ENCODE results near the gene FGD5. TPM values are rescaled to one million over a fixed set of nuclear protein-coding genes. Genes with fewer than 3 reads are reported as not detected.

The FGD5 gene
- total and polyA plus RNA-seq, 2 donors (not counting 1 experiment from before 2014, with no cell fraction given) = 0.03 to 0.50 TPM

DNA sequence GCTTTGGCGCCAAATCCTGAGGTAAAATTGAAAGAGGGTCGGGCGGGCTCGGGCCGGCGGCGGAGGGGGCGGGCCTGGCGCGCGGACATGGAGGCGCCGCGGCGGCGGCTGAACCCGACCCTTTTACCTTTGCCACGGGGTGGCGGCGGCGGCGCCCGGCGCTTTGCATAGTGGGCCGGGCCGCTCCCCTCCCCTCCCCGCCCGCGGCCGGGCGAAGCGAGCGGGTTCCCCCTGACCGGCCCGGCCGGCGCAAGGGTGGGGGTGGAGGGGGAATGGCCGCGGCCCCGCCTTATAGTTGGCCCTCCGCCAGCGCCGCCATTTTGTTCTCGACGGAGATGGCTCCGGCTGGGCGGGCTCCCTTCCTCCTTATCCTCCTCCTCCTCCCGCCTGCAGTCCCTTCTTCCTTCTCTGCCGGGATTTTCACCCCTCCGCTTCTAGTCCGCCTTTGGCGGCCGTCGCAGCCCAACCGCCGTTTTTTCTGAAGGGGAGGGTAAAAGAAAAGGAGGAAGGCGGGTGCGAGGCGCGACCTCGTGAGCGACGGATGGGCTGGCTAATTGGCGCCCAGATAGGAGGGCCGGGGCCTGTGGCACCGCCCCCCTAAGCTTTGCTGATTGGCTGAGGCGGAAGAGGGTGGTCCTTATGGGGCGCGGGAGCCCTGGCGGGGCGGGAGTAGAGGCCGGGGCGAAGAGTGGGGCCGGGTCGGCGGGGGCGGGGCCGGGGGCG lies 129.3 kb downstream of the FGD5 start:
- Histone ChIP-seq H3K9me3 (ENCODE audit: control insufficient read depth, insufficient read depth, low read depth, low read length) (no peaks in the 10 kb centered on the region), H3K4me2 (ENCODE audit: extremely low read depth, insufficient read depth, low read length) (peak overlapping the region; percentile 16), H3K4me3 (replicated peaks in 1 of 4; ENCODE audit: control extremely low read depth in 1 of 4, insufficient read depth in 1 of 4, low read depth in 3 of 4, low read length in 4 of 4) (peak overlapping the region; percentile 85 to 93 (median 88)), H3K27ac (ENCODE audit: insufficient read depth, low read length) (peak overlapping the region; percentile 97), H3K4me1 (ENCODE audit: control insufficient read depth, extremely low read depth, insufficient read depth, low read length) (peaks cover 4% of the 10 kb centered on the region), H3K27me3 (ENCODE audit: control insufficient read depth, insufficient read depth, low read length) (no peaks in the 10 kb centered on the region), H3K9ac (ENCODE audit: insufficient read depth, low read length) (peak overlapping the region; percentile 93), H3K36me3 (ENCODE audit: control insufficient read depth, insufficient read depth, low read length) (peaks cover 8% of the 10 kb centered on the region), H2AFZ (ENCODE audit: low read length) (peak overlapping the region; percentile 73), H4K20me1 (ENCODE audit: control insufficient read depth, extremely low read depth, insufficient read depth, low read length) (no peaks in the 10 kb centered on the region), H3K79me2 (ENCODE audit: control insufficient read depth, insufficient read depth, low read length) (peaks cover 71% of the 10 kb centered on the region)
- no peak for TF ChIP-seq EZH2 (IDR thresholded peaks at IDR 0.05; ENCODE audit: low read length, missing control alignments)
- TF ChIP-seq, protein P1, sequence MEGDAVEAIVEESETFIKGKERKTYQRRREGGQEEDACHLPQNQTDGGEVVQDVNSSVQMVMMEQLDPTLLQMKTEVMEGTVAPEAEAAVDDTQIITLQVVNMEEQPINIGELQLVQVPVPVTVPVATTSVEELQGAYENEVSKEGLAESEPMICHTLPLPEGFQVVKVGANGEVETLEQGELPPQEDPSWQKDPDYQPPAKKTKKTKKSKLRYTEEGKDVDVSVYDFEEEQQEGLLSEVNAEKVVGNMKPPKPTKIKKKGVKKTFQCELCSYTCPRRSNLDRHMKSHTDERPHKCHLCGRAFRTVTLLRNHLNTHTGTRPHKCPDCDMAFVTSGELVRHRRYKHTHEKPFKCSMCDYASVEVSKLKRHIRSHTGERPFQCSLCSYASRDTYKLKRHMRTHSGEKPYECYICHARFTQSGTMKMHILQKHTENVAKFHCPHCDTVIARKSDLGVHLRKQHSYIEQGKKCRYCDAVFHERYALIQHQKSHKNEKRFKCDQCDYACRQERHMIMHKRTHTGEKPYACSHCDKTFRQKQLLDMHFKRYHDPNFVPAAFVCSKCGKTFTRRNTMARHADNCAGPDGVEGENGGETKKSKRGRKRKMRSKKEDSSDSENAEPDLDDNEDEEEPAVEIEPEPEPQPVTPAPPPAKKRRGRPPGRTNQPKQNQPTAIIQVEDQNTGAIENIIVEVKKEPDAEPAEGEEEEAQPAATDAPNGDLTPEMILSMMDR (conservative IDR thresholded peaks at IDR 0.05 in 1 of 2, IDR thresholded peaks at IDR 0.05 in 1 of 2; ENCODE audit: low read depth in 1 of 2, low read length in 2 of 2) = no peak
- DNase-seq (ENCODE audit: low read depth in 2 of 2) = peak; percentile 93 to 97

- no peak for DNase-seq (ENCODE audit: low read depth in 2 of 2)
- no peak for TF ChIP-seq EZH2 (IDR thresholded peaks at IDR 0.05; ENCODE audit: low read length, missing control alignments)
- TF ChIP-seq, protein P1 (conservative IDR thresholded peaks at IDR 0.05 in 1 of 2, IDR thresholded peaks at IDR 0.05 in 1 of 2; ENCODE audit: low read depth in 1 of 2, low read length in 2 of 2) = no peak
- H3K27ac ChIP-seq (ENCODE audit: insufficient read depth, low read length) = peak overlapping the region; percentile 80
- no peaks in the 10 kb centered on the region for H4K20me1 ChIP-seq (ENCODE audit: control insufficient read depth, extremely low read depth, insufficient read depth, low read length)
- no peaks in the 10 kb centered on the region for H3K27me3 ChIP-seq (ENCODE audit: control insufficient read depth, insufficient read depth, low read length)
- peak overlapping the region; percentile 54 to 88 (median 85) for H3K4me3 ChIP-seq (replicated peaks in 1 of 4; ENCODE audit: control extremely low read depth in 1 of 4, insufficient read depth in 1 of 4, low read depth in 3 of 4, low read length in 4 of 4)
- peaks cover 72% of the 10 kb centered on the region for H3K79me2 ChIP-seq (ENCODE audit: control insufficient read depth, insufficient read depth, low read length)
- no peaks in the 10 kb centered on the region for H3K9me3 ChIP-seq (ENCODE audit: control insufficient read depth, insufficient read depth, low read depth, low read length)
- peaks cover 4% of the 10 kb centered on the region for H3K4me1 ChIP-seq (ENCODE audit: control insufficient read depth, extremely low read depth, insufficient read depth, low read length)
- H3K9ac ChIP-seq (ENCODE audit: insufficient read depth, low read length) = peak overlapping the region; percentile 48
- H3K4me2 ChIP-seq (ENCODE audit: extremely low read depth, insufficient read depth, low read length) = peak overlapping the region; percentile 86
- peaks cover 8% of the 10 kb centered on the region for H3K36me3 ChIP-seq (ENCODE audit: control insufficient read depth, insufficient read depth, low read length)
- H2AFZ ChIP-seq (ENCODE audit: low read length) = peak overlapping the region; percentile 82
Observed at GRCh38 chr3:14948609-14949038, 129.9 kb downstream of the FGD5 start.

DNA sequence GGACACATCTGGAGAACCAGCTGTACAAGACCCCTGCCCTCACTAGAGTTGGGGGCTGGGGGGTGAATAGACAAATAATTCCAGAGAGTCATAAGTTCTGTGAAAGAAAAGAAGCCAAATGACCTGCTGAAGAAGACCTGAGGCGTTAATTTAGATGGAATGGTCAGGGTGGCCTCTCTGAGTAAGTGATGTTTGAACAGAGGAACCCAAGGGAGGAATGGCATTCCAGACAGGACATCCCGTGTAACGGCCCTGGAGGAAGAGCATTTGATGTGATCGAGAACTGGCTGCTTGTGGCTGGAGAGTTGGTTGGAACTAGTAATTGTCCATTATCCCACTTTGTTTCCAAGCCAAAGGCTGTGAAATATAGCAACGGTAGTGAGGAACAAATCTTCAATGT lies 130.4 kb downstream of the FGD5 start:
- H3K9ac ChIP-seq (ENCODE audit: insufficient read depth, low read length) = no peak overlapping the region
- H3K27ac ChIP-seq (ENCODE audit: insufficient read depth, low read length) = peak overlapping the region; percentile 80
- peak overlapping the region; percentile 86 for H3K4me2 ChIP-seq (ENCODE audit: extremely low read depth, insufficient read depth, low read length)
- H3K36me3 ChIP-seq (ENCODE audit: control insufficient read depth, insufficient read depth, low read length) = peaks cover 6% of the 10 kb centered on the region
- H3K4me1 ChIP-seq (ENCODE audit: control insufficient read depth, extremely low read depth, insufficient read depth, low read length) = peaks cover 4% of the 10 kb centered on the region
- peak overlapping the region; percentile 54 to 88 (median 85) for H3K4me3 ChIP-seq (replicated peaks in 1 of 4; ENCODE audit: control extremely low read depth in 1 of 4, insufficient read depth in 1 of 4, low read depth in 3 of 4, low read length in 4 of 4)
- H3K9me3 ChIP-seq (ENCODE audit: control insufficient read depth, insufficient read depth, low read depth, low read length) = no peaks in the 10 kb centered on the region
- H2AFZ ChIP-seq (ENCODE audit: low read length) = peak overlapping the region; percentile 82
- no peak for TF ChIP-seq EZH2 (IDR thresholded peaks at IDR 0.05; ENCODE audit: low read length, missing control alignments)
- TF ChIP-seq, protein P1 (conservative IDR thresholded peaks at IDR 0.05 in 1 of 2, IDR thresholded peaks at IDR 0.05 in 1 of 2; ENCODE audit: low read depth in 1 of 2, low read length in 2 of 2) = no peak
- no peaks in the 10 kb centered on the region for H3K27me3 ChIP-seq (ENCODE audit: control insufficient read depth, insufficient read depth, low read length)
- no peaks in the 10 kb centered on the region for H4K20me1 ChIP-seq (ENCODE audit: control insufficient read depth, extremely low read depth, insufficient read depth, low read length)
- H3K79me2 ChIP-seq (ENCODE audit: control insufficient read depth, insufficient read depth, low read length) = peaks cover 69% of the 10 kb centered on the region
- DNase-seq (ENCODE audit: low read depth in 2 of 2) = no peak
